ENCODE results near the gene TSPAN9. TPM values are rescaled to one million over a fixed set of nuclear protein-coding genes. Genes with fewer than 3 reads are reported as not detected.

The TSPAN9 gene
- polyA plus RNA-seq, 1 of the 3 experiments (the other 2 are of a cell fraction), result 34.9 TPM

DNA sequence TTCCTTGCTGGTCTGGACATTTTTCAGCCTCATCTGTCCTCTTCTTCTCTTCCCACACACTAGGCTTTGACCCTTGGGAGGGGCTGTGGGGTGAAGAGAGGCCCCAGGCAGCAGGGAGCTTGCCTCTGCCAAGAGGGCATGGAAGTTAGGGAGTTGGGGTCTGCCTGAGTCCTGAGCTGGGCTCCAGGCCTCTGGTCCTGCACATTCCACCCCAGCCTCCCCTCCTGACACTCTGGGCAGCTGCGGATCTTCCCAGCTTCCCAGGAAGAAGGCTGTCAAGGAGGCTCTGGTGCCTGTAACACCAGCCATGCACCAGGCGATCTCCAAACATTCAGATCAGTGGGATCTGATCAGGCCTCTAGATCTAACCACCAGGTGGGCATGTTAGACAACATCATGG, 244.7 kb downstream of the TSPAN9 start:
- Histone ChIP-seq H3K9me2 (no peaks in the 10 kb centered on the region), H3F3A (replicated peaks; ENCODE audit: insufficient read depth) (no peaks in the 10 kb centered on the region), H3K36me3 (replicated peaks in 1 of 2; ENCODE audit: control insufficient read depth in 1 of 2, insufficient read depth in 2 of 2, low read length in 1 of 2) (no peaks in the 10 kb centered on the region), H3K4me1 (ENCODE audit: control insufficient read depth in 1 of 2, insufficient read depth in 2 of 2, low read depth in 1 of 2, low read length in 1 of 2) (peaks cover 0 to 26% of the 10 kb centered on the region in 2 experiments; a peak in 2 of 4 replicates), H3K79me2 (ENCODE audit: insufficient read depth) (no peaks in the 10 kb centered on the region), H3K4me3 (ENCODE audit: low read depth in 2 of 2, low read length in 1 of 2) (no peak overlapping the region), H3K27me3 (ENCODE audit: insufficient read depth) (peaks cover 19% of the 10 kb centered on the region), H3K4me2 (no peak overlapping the region), H3K9me3 (no peaks in the 10 kb centered on the region), H3K27ac (ENCODE audit: low read depth in 2 of 2, low read length in 1 of 2) (no peak overlapping the region), H2AFZ (ENCODE audit: low read depth) (no peak overlapping the region), H4K20me1 (ENCODE audit: insufficient read depth) (no peaks in the 10 kb centered on the region), H3K9ac (no peak overlapping the region)
- ChIA-PET CTCF (interaction anchor here (1.1 to 3.9 kb wide), 2 partner anchors 22 to 363 kb away, joined by 3 to 22 read pairs; no protein-coding TSS in a partner anchor), POLR2A (no interaction called here)
- no peak for DNase-seq
- WGBS (ENCODE audit: low lambda C conversion rate), result 22% methylated on average over 1 of the region's 2 CpGs
- TF ChIP-seq, protein P1, sequence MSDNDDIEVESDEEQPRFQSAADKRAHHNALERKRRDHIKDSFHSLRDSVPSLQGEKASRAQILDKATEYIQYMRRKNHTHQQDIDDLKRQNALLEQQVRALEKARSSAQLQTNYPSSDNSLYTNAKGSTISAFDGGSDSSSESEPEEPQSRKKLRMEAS (IDR thresholded peaks at IDR 0.05; ENCODE audit: low read depth), result no peak
- TF ChIP-seq FOXM1 (IDR thresholded peaks at IDR 0.05; ENCODE audit: low read depth) (no peak), TCF12 (IDR thresholded peaks at IDR 0.05) (no peak), MXI1 (IDR thresholded peaks at IDR 0.05; ENCODE audit: low read depth, low read length) (no peak), MEF2A (IDR thresholded peaks at IDR 0.05; ENCODE audit: borderline replicate concordance, low read depth) (no peak), SMC3 (IDR thresholded peaks at IDR 0.05; ENCODE audit: low read depth, low read length) (no peak), RFX5 (IDR thresholded peaks at IDR 0.05; ENCODE audit: low read length) (no peak), RCOR1 (IDR thresholded peaks at IDR 0.05; ENCODE audit: low read length) (no peak), NFIC (IDR thresholded peaks at IDR 0.05; ENCODE audit: borderline replicate concordance) (no peak), YY1 (IDR thresholded peaks at IDR 0.05; ENCODE audit: low read depth) (no peak), JUND (IDR thresholded peaks at IDR 0.05) (no peak)
- TF ChIP-seq, protein P2, sequence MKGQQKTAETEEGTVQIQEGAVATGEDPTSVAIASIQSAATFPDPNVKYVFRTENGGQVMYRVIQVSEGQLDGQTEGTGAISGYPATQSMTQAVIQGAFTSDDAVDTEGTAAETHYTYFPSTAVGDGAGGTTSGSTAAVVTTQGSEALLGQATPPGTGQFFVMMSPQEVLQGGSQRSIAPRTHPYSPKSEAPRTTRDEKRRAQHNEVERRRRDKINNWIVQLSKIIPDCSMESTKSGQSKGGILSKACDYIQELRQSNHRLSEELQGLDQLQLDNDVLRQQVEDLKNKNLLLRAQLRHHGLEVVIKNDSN (IDR thresholded peaks at IDR 0.05; ENCODE audit: borderline replicate concordance, low read depth), result no peak
- TF ChIP-seq, protein P3, sequence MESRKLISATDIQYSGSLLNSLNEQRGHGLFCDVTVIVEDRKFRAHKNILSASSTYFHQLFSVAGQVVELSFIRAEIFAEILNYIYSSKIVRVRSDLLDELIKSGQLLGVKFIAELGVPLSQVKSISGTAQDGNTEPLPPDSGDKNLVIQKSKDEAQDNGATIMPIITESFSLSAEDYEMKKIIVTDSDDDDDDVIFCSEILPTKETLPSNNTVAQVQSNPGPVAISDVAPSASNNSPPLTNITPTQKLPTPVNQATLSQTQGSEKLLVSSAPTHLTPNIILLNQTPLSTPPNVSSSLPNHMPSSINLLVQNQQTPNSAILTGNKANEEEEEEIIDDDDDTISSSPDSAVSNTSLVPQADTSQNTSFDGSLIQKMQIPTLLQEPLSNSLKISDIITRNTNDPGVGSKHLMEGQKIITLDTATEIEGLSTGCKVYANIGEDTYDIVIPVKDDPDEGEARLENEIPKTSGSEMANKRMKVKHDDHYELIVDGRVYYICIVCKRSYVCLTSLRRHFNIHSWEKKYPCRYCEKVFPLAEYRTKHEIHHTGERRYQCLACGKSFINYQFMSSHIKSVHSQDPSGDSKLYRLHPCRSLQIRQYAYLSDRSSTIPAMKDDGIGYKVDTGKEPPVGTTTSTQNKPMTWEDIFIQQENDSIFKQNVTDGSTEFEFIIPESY (IDR thresholded peaks at IDR 0.05; ENCODE audit: borderline replicate concordance, low read depth), result no peak
- TF ChIP-seq, protein P4, sequence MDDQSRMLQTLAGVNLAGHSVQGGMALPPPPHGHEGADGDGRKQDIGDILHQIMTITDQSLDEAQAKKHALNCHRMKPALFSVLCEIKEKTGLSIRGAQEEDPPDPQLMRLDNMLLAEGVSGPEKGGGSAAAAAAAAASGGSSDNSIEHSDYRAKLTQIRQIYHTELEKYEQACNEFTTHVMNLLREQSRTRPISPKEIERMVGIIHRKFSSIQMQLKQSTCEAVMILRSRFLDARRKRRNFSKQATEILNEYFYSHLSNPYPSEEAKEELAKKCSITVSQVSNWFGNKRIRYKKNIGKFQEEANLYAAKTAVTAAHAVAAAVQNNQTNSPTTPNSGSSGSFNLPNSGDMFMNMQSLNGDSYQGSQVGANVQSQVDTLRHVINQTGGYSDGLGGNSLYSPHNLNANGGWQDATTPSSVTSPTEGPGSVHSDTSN (IDR thresholded peaks at IDR 0.05), result no peak

GRCh38 chr12:3323002-3323685, 246.0 kb downstream of the TSPAN9 start:
- H3K4me2 ChIP-seq, result no peak overlapping the region
- 52% methylated on average over 7 of the region's 12 CpGs for WGBS (ENCODE audit: low lambda C conversion rate)
- ChIA-PET CTCF (interaction anchor here (1.3 to 3.9 kb wide), 2 partner anchors 11 to 23 kb away, joined by 5 to 22 read pairs; no protein-coding TSS in a partner anchor), POLR2A (no interaction called here)
- H3K9me3 ChIP-seq, result no peaks in the 10 kb centered on the region
- no peak overlapping the region for H3K9ac ChIP-seq
- no peak for DNase-seq
- no peaks in the 10 kb centered on the region for H3K36me3 ChIP-seq (replicated peaks in 1 of 2; ENCODE audit: control insufficient read depth in 1 of 2, insufficient read depth in 2 of 2, low read length in 1 of 2)
- H3K27me3 ChIP-seq (ENCODE audit: insufficient read depth), result peaks cover 19% of the 10 kb centered on the region
- H2AFZ ChIP-seq (ENCODE audit: low read depth), result no peak overlapping the region
- H3K4me3 ChIP-seq (ENCODE audit: low read depth in 2 of 2, low read length in 1 of 2), result no peak overlapping the region
- H3K9me2 ChIP-seq, result no peaks in the 10 kb centered on the region
- H3K4me1 ChIP-seq (ENCODE audit: control insufficient read depth in 1 of 2, insufficient read depth in 2 of 2, low read depth in 1 of 2, low read length in 1 of 2), result peaks cover 0 to 16% of the 10 kb centered on the region in 2 experiments; a peak in 2 of 4 replicates
- H4K20me1 ChIP-seq (ENCODE audit: insufficient read depth), result no peaks in the 10 kb centered on the region
- no peaks in the 10 kb centered on the region for H3K79me2 ChIP-seq (ENCODE audit: insufficient read depth)
- H3K27ac ChIP-seq (ENCODE audit: low read depth in 2 of 2, low read length in 1 of 2), result no peak overlapping the region
- H3F3A ChIP-seq (replicated peaks; ENCODE audit: insufficient read depth), result no peaks in the 10 kb centered on the region
- TF ChIP-seq, protein P4 (IDR thresholded peaks at IDR 0.05), result no peak
- TF ChIP-seq RFX5 (IDR thresholded peaks at IDR 0.05; ENCODE audit: low read length) (no peak), ELF1 (IDR thresholded peaks at IDR 0.05) (no peak), USF2 (IDR thresholded peaks at IDR 0.05; ENCODE audit: borderline replicate concordance, low read depth, low read length) (no peak), RCOR1 (IDR thresholded peaks at IDR 0.05; ENCODE audit: low read length) (no peak), CHD2 (IDR thresholded peaks at IDR 0.05; ENCODE audit: low read length, partially characterized antibody) (no peak)

All from SK-N-SH (cell line).